GM21423 (cell line): ENCODE data around the gene ARHGAP44.

Experiments used
- ATAC-seq: cut with Tn5 transposase; IDR thresholded peaks from one replicate; pipeline ENCODE4 v1.9.1; 2021; ENCODE audit warnings: mild to moderate bottlenecking, moderate library complexity; ENCODE audit not compliant: unreplicated experiment

The ARHGAP44 gene

GRCh38 chr17:12887088-12887487 is 97.8 kb downstream of the ARHGAP44 start:
- no peak for ATAC-seq

- ATAC-seq, result no peak
Observed at GRCh38 chr17:12896180-12896785, 107.0 kb downstream of the ARHGAP44 start.

- ATAC-seq, result no peak
Observed at GRCh38 chr17:12898110-12898509, 108.8 kb downstream of the ARHGAP44 start.

- ATAC-seq, result no peak
Observed at GRCh38 chr17:12899604-12900003, 110.3 kb downstream of the ARHGAP44 start.

GRCh38 chr17:12900474-12900873 is 111.2 kb downstream of the ARHGAP44 start:
- ATAC-seq, result no peak

- no peak for ATAC-seq
Observed at GRCh38 chr17:12902046-12902445, 112.7 kb downstream of the ARHGAP44 start.

GRCh38 chr17:12907477-12907876 is 118.2 kb downstream of the ARHGAP44 start:
- ATAC-seq, result no peak

GRCh38 chr17:12909046-12909445 is 119.7 kb downstream of the ARHGAP44 start:
- ATAC-seq, result no peak

- no peak for ATAC-seq
Observed at GRCh38 chr17:12909511-12909910, 120.2 kb downstream of the ARHGAP44 start.

- no peak for ATAC-seq
Observed at GRCh38 chr17:12911239-12911638, 121.9 kb downstream of the ARHGAP44 start.

- no peak for ATAC-seq
Observed at GRCh38 chr17:12917399-12917798, 128.1 kb downstream of the ARHGAP44 start.

- no peak for ATAC-seq
Observed at GRCh38 chr17:12918142-12918541, 128.8 kb downstream of the ARHGAP44 start.

GRCh38 chr17:12922120-12922519 is 132.8 kb downstream of the ARHGAP44 start:
- ATAC-seq, result no peak

GRCh38 chr17:12924614-12925013 is 135.3 kb downstream of the ARHGAP44 start:
- ATAC-seq, result no peak

- no peak for ATAC-seq
Observed at GRCh38 chr17:12927001-12927400, 137.7 kb downstream of the ARHGAP44 start.

GRCh38 chr17:12927541-12928425 is 138.5 kb downstream of the ARHGAP44 start:
- ATAC-seq, result no peak

- no peak for ATAC-seq
Observed at GRCh38 chr17:12928736-12929135, 139.4 kb downstream of the ARHGAP44 start.

GRCh38 chr17:12936501-12936900 is 147.2 kb downstream of the ARHGAP44 start:
- ATAC-seq, result no peak

GRCh38 chr17:12940699-12941098 is 151.4 kb downstream of the ARHGAP44 start:
- ATAC-seq, result no peak

GRCh38 chr17:12947047-12947446 is 157.7 kb downstream of the ARHGAP44 start:
- no peak for ATAC-seq

GRCh38 chr17:12952012-12952411 is 162.7 kb downstream of the ARHGAP44 start:
- ATAC-seq, result no peak

- no peak for ATAC-seq
Observed at GRCh38 chr17:12953156-12953555, 163.9 kb downstream of the ARHGAP44 start.
